Thymus (tissue), 14 donors: ENCODE measurements around the gene KRTAP5-7. TPM values are rescaled to one million over a fixed set of nuclear protein-coding genes. Genes with fewer than 3 reads are reported as not detected.
"Not testable (repeated sequence)": the region's sequence is repeated elsewhere in the genome, so short reads cannot be mapped to it uniquely, and the experiment has no call there.

Experiments
- DNase-seq, 9 donors: peaks; one replicate each; pipeline ENCODE4 v3.0.0-alpha.2; 2013; ENCODE audit warnings: low spot score in 9 of 9, low read depth in 6 of 9, missing footprints in 1 of 9
- H3K27ac ChIP-seq, 2 donors: one replicate each; pipeline ENCODE4 v1.5.1; 2013; ENCODE audit warnings: control low read depth in 1 of 2, low read depth in 1 of 2, low read length in 1 of 2, mild to moderate bottlenecking in 1 of 2, moderate library complexity in 1 of 2
- H3K27me3 ChIP-seq, 2 donors: one replicate each; pipeline ENCODE4 v1.5.1; 2013; ENCODE audit warnings: low read length in 1 of 2; ENCODE audit not compliant: control insufficient read depth in 2 of 2, insufficient read depth in 1 of 2
- H3K36me3 ChIP-seq, 2 donors: one replicate each; pipeline ENCODE4 v1.5.1; 2013; ENCODE audit warnings: low read length in 1 of 2, mild to moderate bottlenecking in 1 of 2, moderate library complexity in 1 of 2; ENCODE audit not compliant: control insufficient read depth in 2 of 2, insufficient read depth in 2 of 2
- H3K4me1 ChIP-seq, 2 donors: one replicate each; pipeline ENCODE4 v1.5.1; 2013; ENCODE audit warnings: low read length in 2 of 2; ENCODE audit not compliant: control insufficient read depth in 2 of 2, insufficient read depth in 2 of 2
- H3K4me3 ChIP-seq, 2 donors: one replicate each; pipeline ENCODE4 v1.5.1; 2013; ENCODE audit warnings: low read length in 2 of 2, control low read depth in 1 of 2, mild to moderate bottlenecking in 1 of 2
- H3K9me3 ChIP-seq, 2 donors: one replicate each; pipeline ENCODE4 v1.5.1; 2013; ENCODE audit warnings: low read length in 1 of 2, mild to moderate bottlenecking in 1 of 2; ENCODE audit not compliant: control insufficient read depth in 2 of 2, insufficient read depth in 1 of 2
- WGBS: extraction: QIAGEN DNeasy Blood & Tissue Kit; methylation state at CpG from one replicate; pipeline ENCODE4 v1.1.7; 2013; 5-methylcytosine and 5-hydroxymethylcytosine counted together
- long read RNA-seq, 10 donors: transcript quantifications; one replicate each; lab custom pipeline, GENCODE V29; 2026
- polyA plus RNA-seq: library from polyadenylated mRNA; stranded (reverse); fragments of 200-250 nt; gene quantifications from one replicate; pipeline ENCODE4 v1.2.3, GENCODE V29; 2013
- total RNA-seq: library from RNA; stranded (reverse); fragments of 120-200 nt; gene quantifications from one replicate; pipeline ENCODE4 v1.2.4, GENCODE V29; 2013
- donor health status: healthy.

Gene KRTAP5-7
- not detected for total RNA-seq
- polyA plus RNA-seq, result 0.05 TPM
- long read RNA-seq, donor 1, result 0 reads
- long read RNA-seq, donor 2, result 0 reads
- long read RNA-seq, donor 3, result 0 reads
- long read RNA-seq, donor 4, result 0 reads
- long read RNA-seq, donor 5, result 0 reads
- long read RNA-seq, donor 6, result 0 reads
- long read RNA-seq, donor 7, result 0 reads
- long read RNA-seq, donor 8, result 0 reads
- long read RNA-seq, donor 9, result 0 reads
- long read RNA-seq, donor 10, result 0 reads

- H3K36me3 ChIP-seq, H3K9me3 ChIP-seq, H3K4me3 ChIP-seq, H3K27ac ChIP-seq, DNase-seq, H3K4me1 ChIP-seq, H3K27me3 ChIP-seq: not testable (repeated sequence)
- 51% methylated on average over 10 of the region's 10 CpGs for WGBS
Measured at GRCh38 chr11:71526796-71527575, at the start of gene KRTAP5-7. Gene KRTAP5-7, plus strand, starts transcription at chr11:71527267. Its CDS starts 34 bp downstream, at chr11:71527301.

GRCh38 chr11:71477641-71478527 lies 49.2 kb upstream of the KRTAP5-7 start:
- no peak for DNase-seq
- Histone ChIP-seq H3K4me1 (no peaks in the 10 kb centered on the region), H3K4me3 (no peak overlapping the region), H3K36me3 (peaks cover 47 to 100% of the 10 kb centered on the region in 2 donors), H3K27ac (no peak overlapping the region), H3K9me3 (no peaks in the 10 kb centered on the region), H3K27me3 (no peaks in the 10 kb centered on the region)
- WGBS, result 91% methylated on average over 25 of the region's 25 CpGs

GRCh38 chr11:71478528-71478840 lies 48.6 kb upstream of the KRTAP5-7 start:
- H3K4me3 ChIP-seq, result no peak overlapping the region
- peaks cover 53 to 100% of the 10 kb centered on the region in 2 donors for H3K36me3 ChIP-seq
- WGBS, result 98% methylated on average over 11 of the region's 11 CpGs
- H3K27me3 ChIP-seq, result no peaks in the 10 kb centered on the region
- H3K27ac ChIP-seq, result no peak overlapping the region
- H3K4me1 ChIP-seq, result no peaks in the 10 kb centered on the region
- no peak for DNase-seq
- no peaks in the 10 kb centered on the region for H3K9me3 ChIP-seq

- Histone ChIP-seq H3K36me3 (peaks cover 66 to 100% of the 10 kb centered on the region in 2 donors), H3K27ac (no peak overlapping the region), H3K4me3 (no peak overlapping the region), H3K4me1 (no peaks in the 10 kb centered on the region), H3K9me3 (no peaks in the 10 kb centered on the region), H3K27me3 (no peaks in the 10 kb centered on the region)
- DNase-seq, result no peak
- WGBS, result 98% methylated on average over 24 of the region's 24 CpGs
Measured at GRCh38 chr11:71481101-71481960, 45.7 kb upstream of the KRTAP5-7 start.

GRCh38 chr11:71482216-71482615 lies 44.9 kb upstream of the KRTAP5-7 start:
- Histone ChIP-seq H3K9me3 (no peaks in the 10 kb centered on the region), H3K27ac (no peak overlapping the region), H3K27me3 (no peaks in the 10 kb centered on the region), H3K4me1 (no peaks in the 10 kb centered on the region), H3K36me3 (peaks cover 61 to 94% of the 10 kb centered on the region in 2 donors), H3K4me3 (no peak overlapping the region)
- DNase-seq, result no peak
- WGBS, result 98% methylated on average over 18 of the region's 18 CpGs

GRCh38 chr11:71482746-71483364 lies 44.2 kb upstream of the KRTAP5-7 start:
- Histone ChIP-seq H3K27me3 (no peaks in the 10 kb centered on the region), H3K9me3 (no peaks in the 10 kb centered on the region), H3K4me1 (no peaks in the 10 kb centered on the region), H3K4me3 (no peak overlapping the region), H3K36me3 (peaks cover 58 to 87% of the 10 kb centered on the region in 2 donors), H3K27ac (no peak overlapping the region)
- 98% methylated on average over 13 of the region's 13 CpGs for whole genome bisulfite sequencing
- DNase-seq, result no peak

GRCh38 chr11:71483692-71484091 lies 43.4 kb upstream of the KRTAP5-7 start:
- WGBS, result 97% methylated on average over 6 of the region's 6 CpGs
- no peak overlapping the region for H3K4me3 ChIP-seq
- H3K4me1 ChIP-seq, result no peaks in the 10 kb centered on the region
- peaks cover 52 to 87% of the 10 kb centered on the region in 2 donors for H3K36me3 ChIP-seq
- H3K27ac ChIP-seq, result no peak overlapping the region
- no peaks in the 10 kb centered on the region for H3K27me3 ChIP-seq
- no peaks in the 10 kb centered on the region for H3K9me3 ChIP-seq
- DNase-seq, result no peak

- H3K27ac ChIP-seq, result no peak overlapping the region
- 97% methylated on average over 23 of the region's 23 CpGs for WGBS
- H3K4me1 ChIP-seq, result peaks cover 0 to 1% of the 10 kb centered on the region in 2 donors
- H3K9me3 ChIP-seq, result no peaks in the 10 kb centered on the region
- H3K36me3 ChIP-seq, result peaks cover 51 to 86% of the 10 kb centered on the region in 2 donors
- DNase-seq, result no peak
- H3K4me3 ChIP-seq, result no peak overlapping the region
- H3K27me3 ChIP-seq, result no peaks in the 10 kb centered on the region
Measured at GRCh38 chr11:71484248-71485062, 42.6 kb upstream of the KRTAP5-7 start.
